22Rv1 (cell line): ENCODE data around the gene TMEM43.
"Not testable (repeated sequence)": the region's sequence is repeated elsewhere in the genome, so short reads cannot be mapped to it uniquely, and the experiment has no call there.

Experiments
- H3K27ac ChIP-seq: fragments of 450-650 bp; 2 replicates; pipeline ENCODE4 v1.5.1; 2017
- ZFX ChIP-seq: fragments of 450-650 bp; IDR thresholded peaks from 2 replicates; pipeline ENCODE4 v1.6.1; 2017; ENCODE audit warnings: antibody characterized with exemption, borderline replicate concordance
- TF ChIP-seq, protein P1 (sequence below): fragments of 450-650 bp; IDR thresholded peaks from 2 replicates; pipeline ENCODE4 v1.5.1; 2017; ENCODE audit warnings: mild to moderate bottlenecking

The TMEM43 gene

DNA sequence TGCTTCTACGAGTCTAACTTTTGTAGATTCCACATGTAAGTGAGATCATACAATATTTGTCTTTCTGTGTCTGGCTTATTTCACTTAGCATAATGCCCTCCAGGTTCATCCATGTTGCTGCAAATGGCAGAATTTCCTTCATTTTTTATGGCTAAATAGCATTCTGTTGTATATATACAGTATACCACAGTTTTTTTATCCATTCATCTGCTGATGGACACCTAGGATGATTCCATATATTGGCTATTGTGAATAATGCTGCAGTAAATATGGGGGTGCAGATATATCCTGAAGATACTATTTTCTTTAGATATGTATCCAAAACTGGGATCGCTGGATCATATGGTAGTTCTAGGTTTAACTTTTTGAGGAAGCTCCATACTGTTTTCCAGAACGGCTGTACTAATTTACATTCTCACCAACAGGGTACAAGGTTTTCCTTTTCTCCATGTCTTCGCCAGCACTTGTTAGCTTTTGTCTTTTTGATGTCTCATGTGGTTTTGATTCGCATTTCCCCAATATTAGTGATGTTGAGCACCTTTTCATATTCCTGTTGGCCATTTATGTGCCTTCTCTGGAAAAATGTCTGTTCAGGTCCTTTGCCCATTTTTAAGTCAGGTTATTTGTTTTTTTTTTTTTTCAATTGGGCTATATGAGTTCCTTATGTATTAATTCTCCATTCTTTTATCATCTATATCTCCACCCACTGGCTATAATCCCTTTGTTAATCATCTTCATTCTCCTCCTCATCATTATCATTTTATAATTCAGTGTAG, 27.0 kb upstream of the TMEM43 start:
- H3K27ac ChIP-seq, result no peak overlapping the region
- no peak for TF ChIP-seq ZFX
- TF ChIP-seq, protein P1, sequence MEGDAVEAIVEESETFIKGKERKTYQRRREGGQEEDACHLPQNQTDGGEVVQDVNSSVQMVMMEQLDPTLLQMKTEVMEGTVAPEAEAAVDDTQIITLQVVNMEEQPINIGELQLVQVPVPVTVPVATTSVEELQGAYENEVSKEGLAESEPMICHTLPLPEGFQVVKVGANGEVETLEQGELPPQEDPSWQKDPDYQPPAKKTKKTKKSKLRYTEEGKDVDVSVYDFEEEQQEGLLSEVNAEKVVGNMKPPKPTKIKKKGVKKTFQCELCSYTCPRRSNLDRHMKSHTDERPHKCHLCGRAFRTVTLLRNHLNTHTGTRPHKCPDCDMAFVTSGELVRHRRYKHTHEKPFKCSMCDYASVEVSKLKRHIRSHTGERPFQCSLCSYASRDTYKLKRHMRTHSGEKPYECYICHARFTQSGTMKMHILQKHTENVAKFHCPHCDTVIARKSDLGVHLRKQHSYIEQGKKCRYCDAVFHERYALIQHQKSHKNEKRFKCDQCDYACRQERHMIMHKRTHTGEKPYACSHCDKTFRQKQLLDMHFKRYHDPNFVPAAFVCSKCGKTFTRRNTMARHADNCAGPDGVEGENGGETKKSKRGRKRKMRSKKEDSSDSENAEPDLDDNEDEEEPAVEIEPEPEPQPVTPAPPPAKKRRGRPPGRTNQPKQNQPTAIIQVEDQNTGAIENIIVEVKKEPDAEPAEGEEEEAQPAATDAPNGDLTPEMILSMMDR, result no peak

DNA sequence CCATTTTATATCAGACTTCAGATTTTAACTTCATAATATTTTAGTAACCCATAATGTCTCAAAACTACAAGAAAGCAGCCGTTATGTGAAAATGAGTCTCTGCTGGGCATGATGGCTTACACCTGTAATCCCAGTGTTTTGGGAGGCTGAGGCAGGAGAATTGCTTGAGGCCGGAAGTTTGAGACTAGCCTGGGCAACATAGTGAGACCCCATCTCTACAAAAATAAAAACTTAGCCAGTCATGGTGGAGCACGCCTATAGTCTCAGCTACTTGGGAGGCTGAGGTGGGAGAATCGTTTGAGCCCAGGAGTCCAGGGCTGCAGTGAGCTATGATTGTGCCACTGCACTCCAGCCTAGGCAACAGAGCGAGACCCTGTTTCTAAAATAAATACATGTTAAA, 15.0 kb upstream of the TMEM43 start:
- not testable (repeated sequence) for H3K27ac ChIP-seq

DNA sequence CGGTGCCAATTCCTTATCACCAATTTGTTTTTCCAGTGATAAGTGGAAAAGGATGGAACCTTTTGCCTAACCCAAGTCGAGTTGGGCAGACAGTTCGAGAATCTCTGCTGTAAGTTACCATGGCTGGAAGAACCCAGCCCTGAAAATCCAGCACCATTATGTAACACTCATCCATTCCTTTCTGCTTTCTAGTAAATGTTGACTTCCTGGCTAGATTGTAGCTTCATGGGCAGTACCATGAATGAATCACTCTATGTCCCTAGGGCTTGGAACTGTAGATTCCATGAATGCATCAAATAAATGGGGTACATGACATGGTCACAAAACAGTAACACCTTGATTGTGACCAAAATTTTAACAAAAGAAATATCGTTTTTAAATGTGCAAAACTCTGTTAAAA, 14.2 kb upstream of the TMEM43 start:
- no peak for TF ChIP-seq ZFX
- TF ChIP-seq, protein P1, result no peak
- no peak overlapping the region for H3K27ac ChIP-seq

DNA sequence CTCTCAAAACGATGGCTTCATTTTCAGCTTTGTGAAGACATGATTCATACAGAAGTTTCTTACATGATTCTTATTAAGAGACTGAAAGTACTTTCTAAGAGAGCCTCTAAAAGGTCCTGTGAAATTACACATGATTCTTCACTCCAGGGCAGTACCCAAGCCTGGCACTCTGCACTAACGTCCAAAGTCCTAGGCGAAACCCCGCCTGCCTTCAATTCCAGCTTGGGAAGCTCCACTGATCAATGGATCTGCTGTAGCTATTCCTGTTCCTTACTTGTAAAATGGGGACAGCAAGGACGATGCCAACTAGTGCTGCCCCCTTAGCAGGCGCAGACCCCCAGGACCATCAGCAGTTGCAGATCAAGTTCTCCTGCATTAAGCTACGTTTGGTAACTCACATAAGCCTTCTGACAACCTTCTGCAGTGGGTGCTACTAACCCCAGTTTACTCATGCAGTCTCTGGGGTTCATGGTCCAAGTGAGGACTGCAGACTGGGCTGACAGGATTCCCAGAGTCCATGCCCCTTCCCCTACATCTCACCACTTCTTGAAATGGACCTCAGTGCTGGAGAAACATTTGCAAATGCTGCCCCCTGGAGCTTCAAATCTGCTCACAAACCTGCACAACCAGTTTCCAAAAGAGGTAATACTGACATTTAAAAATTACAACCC, 10.8 kb upstream of the TMEM43 start:
- H3K27ac ChIP-seq, result no peak overlapping the region
- no peak for TF ChIP-seq ZFX
- TF ChIP-seq, protein P1, result peak; percentile 52

DNA sequence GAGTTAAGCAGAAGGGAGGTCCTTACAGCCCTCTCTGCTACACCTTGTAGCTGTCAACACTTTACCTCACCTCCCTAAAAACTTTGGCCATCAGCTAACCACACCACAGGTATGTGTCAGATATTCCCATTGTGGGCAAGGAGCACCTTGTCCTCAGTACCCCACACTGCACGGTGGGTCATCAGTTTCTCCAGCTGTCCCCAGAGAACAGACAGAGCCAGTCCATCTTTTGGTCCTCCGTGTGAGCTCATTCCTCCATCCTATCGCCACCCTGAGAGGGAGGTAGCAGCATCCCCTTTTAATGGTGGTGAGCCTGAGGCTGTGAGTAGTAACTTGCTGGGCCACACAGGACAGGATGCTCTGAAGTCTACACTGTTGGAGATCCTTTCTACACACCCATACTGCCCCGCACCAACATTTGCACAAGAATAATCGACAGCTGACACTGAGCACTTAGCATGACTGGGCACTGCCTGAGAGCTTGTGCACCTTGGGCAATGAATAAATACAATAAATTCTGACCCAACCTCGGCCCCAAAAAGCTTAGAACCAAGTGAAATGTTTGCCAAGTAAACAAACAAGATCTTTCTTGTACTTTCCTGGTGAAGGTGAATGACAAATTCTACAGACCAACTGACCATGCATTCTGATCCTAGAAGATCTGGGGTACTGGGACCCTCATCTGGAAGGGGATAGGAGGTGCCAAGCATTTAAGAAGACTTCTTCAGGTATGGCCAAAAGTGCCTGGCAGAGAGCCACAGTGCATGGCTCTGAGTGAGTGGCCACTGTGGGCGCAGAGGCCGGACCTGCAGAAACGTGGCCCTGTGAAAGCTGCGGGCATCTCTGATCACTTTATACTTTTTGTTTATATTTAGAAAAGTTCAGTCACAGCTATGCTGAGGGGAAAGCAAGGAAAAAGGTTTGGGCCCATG, 7.1 kb upstream of the TMEM43 start:
- no peak for TF ChIP-seq ZFX
- TF ChIP-seq, protein P1, result no peak
- H3K27ac ChIP-seq, result no peak overlapping the region

DNA sequence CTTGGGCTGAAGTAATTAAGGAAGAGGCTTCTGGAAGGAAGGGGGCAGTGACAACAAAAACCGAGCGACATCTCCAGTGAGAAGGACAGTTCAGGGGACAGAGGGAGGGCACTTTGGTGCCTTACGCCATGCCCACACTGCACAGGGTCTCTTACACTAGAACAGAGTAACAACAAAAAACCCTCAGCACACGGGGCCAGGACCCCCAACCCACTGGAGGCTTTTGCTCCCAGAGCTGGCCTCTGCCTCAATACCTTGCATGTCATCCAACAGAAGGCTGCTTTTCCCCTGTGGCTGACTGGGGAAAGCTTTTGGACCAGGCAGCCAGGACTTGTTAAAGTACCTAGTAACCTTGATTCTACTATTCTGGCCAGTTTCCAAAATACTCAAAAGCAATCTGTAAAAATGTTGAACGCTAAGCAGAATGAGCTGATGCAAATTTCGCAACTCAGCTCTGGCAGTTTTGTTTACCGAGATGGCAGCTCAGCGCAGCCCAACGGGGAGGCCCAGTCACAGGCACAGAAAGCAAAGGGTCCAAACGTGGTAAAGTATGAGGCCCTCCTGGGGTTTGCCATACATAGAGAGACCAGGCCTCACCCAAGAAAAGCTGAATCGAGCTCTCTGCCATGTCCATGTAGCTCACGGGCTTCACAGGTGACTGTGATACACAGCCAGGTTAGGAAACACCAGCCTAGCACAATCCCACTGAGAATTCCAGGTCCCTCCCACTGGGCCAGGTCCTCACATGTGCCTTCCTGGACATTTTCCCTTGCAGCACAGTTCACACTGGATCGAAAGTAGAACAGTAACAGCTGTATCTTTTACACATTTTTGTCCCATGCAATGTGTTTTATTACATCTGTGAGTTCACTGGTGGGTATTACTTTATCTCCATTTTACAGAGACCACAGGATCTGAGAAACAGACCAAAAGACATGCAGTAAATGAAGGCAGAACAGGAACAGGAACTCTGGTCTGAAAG, 6.2 kb upstream of the TMEM43 start:
- no peak for TF ChIP-seq ZFX
- TF ChIP-seq, protein P1, result no peak
- no peak overlapping the region for H3K27ac ChIP-seq

DNA sequence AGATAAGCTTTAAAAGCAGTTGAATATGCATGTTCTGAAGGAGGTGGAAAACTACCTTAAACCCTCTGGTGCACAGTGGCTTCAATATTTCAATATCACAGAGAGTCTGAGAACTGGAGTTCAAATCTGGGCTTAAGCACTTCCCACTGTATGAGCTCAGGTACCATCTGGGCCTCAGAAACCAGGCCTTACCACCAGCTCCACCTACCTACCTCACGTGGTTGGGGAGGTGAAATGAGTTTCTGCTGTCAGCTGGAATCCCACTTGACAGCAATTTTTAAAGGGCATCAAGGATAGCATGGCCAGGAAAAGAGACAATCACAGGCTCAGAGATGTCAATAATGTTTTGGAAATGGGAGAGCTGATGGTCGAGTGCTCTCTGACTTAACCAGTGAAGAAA, 5.2 kb upstream of the TMEM43 start:
- TF ChIP-seq, protein P1, result no peak
- no peak for TF ChIP-seq ZFX
- no peak overlapping the region for H3K27ac ChIP-seq
